CD4-positive, alpha-beta T cell treated with Interleukin-15 for 4 hours (primary cell): ENCODE results near the gene DUSP9.
"Not testable (repeated sequence)": the region's sequence is repeated elsewhere in the genome, so short reads cannot be mapped to it uniquely, and the experiment has no call there.

Experiments used
- DNase-seq: peaks from one replicate; pipeline ENCODE4 v3.0.0-alpha.2; 2020; ENCODE audit warnings: low spot score

Gene DUSP9

GRCh38 chrX:153646620-153647373 is at the start of gene DUSP9:
TSS of gene DUSP9 (plus strand) at chrX:153647203. CDS start at chrX:153647954, 751 bp downstream.
- DNase-seq: no peak

- peak; percentile 6 for DNase-seq
These were observed 48.3 kb upstream of the DUSP9 start, which contains the start of gene CCNQ for GRCh38 chrX:153598541-153599191. TSS of gene CCNQ (minus strand) at chrX:153599139. CDS start at chrX:153599073, 66 bp downstream.

GRCh38 chrX:153599192-153600031 is 47.6 kb upstream of the DUSP9 start:
- peak; percentile 90 for DNase-seq

GRCh38 chrX:153600032-153600373 is 47.0 kb upstream of the DUSP9 start:
- DNase-seq: no peak

DNA sequence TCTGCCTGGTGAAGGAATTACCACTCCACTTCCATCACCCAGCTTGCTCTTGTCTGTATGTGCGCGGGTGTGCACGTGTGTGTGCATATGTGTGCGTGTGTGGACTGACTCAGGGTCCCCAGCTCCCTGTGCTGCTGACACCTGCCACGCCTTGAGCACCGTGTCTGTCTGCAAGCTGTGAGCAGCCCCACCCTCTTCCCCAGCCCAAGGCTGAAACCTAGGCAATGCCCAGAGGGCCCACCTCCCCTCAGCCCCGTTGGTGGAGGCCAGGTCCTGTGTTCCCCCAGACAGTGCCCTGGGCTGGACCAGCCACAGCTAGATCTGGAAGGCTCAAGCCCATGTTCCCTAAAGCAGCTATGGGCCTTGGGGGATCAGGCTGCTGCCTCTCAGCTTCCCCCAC is 46.1 kb upstream of the DUSP9 start:
- DNase-seq: no peak

GRCh38 chrX:153601511-153602110 is 45.4 kb upstream of the DUSP9 start:
- DNase-seq: no peak

DNA sequence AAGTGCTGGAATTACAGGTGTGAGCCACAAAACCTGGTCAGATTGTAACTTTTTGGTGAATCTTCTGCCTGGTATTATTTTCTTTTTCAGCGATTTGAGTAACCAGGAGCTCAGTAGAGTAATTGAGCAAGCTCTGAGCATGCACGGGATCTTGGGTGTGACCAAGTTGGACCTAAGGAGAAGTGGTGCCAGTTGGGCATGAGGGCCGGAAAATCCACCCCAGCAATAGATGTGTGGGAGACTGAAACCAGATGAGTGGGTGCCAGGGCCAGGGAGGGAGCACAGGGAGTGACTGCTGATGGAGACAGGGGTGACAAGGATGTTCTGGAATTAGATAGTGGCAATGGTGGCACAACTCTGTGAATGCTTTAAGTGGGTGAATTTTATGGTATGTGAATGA is 44.4 kb upstream of the DUSP9 start:
- DNase-seq: no peak

- no peak for DNase-seq
These were observed 43.8 kb upstream of the DUSP9 start for GRCh38 chrX:153603131-153603656.

DNA sequence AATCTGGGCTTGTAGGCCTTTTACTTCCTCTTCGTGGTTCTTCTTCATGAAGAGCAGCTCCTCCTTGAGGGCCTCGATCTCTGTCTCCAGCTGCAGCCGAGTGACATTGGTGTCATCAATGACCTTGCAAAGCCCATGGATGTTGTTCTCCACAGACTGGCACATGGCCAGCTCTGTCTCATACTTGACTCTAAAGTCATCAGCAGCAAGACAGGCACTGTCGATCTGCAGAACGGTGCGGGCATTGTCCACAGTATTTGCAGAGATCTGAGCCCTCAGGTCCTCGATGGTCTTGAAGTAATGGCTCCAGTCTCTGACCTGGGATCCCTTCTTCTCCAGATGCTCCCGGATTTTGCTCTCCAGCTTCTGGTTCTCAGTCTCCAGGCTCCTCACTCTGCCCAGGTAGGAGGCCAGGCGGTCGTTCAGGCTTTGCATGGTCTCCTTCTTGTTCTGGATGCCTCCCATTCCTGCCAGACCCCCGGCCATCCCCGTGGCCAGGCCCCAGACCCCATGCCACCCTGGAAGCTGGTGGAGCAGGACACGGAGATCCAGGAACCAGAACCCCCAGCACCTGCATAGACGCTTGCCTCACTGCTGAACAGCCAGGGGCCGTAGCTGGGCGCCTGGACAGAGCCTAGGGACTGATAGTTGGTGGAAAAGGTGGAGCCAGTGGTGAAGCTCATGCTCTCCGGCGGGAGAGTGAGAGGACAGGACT is 42.2 kb upstream of the DUSP9 start:
- not testable (repeated sequence) for DNase-seq

- no peak for DNase-seq
These were observed 40.5 kb upstream of the DUSP9 start for GRCh38 chrX:153606503-153606902.

GRCh38 chrX:153608376-153608775 is 38.6 kb upstream of the DUSP9 start:
- no peak for DNase-seq

- DNase-seq: no peak
These were observed 38.2 kb upstream of the DUSP9 start for GRCh38 chrX:153608806-153609205.

- DNase-seq: peak; percentile 72
These were observed 36.8 kb upstream of the DUSP9 start for GRCh38 chrX:153609917-153610835.

DNA sequence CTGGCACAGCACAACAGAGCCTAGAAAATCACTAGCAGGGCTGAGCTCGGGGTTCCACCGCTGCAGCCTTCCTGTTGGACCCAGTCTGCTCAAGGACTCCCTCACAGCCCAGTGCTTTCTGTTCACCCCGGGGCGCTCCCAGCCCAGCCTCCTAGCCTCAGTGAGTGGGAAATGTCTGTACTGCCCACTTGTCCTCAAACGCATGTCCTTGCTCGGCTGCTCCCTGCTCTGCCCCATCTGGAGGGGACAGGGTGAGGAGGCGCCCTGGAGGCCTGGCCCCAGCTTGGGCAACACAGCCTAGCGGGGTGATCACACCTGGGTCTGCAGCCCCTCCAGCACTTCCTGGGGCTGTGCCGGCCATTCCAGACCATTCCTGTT is 36.2 kb upstream of the DUSP9 start:
- DNase-seq: no peak

GRCh38 chrX:153611298-153612095 is 35.5 kb upstream of the DUSP9 start:
- DNase-seq: no peak

- DNase-seq: no peak
These were observed 34.6 kb upstream of the DUSP9 start for GRCh38 chrX:153612413-153612812.

DNA sequence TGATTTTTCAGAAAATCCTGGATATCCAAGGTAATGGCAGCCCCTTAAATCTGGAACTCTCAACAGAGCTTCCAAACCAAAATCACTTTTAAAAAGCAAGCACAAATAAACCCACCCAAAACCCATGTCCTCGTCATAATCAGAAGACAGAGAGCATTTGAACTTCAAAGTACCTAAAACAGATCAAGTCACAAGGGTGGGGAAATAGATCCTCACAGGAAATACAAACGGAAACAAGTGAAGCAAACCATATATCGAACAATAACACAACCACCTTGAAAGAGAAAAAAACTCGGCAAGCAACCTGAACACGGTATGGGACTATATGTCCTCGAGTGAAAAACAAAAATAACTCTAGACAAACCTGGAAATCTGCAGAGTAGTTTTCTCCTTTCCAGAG is 32.2 kb upstream of the DUSP9 start:
- no peak for DNase-seq

- DNase-seq: no peak
These were observed 26.4 kb upstream of the DUSP9 start for GRCh38 chrX:153620576-153620975.

DNA sequence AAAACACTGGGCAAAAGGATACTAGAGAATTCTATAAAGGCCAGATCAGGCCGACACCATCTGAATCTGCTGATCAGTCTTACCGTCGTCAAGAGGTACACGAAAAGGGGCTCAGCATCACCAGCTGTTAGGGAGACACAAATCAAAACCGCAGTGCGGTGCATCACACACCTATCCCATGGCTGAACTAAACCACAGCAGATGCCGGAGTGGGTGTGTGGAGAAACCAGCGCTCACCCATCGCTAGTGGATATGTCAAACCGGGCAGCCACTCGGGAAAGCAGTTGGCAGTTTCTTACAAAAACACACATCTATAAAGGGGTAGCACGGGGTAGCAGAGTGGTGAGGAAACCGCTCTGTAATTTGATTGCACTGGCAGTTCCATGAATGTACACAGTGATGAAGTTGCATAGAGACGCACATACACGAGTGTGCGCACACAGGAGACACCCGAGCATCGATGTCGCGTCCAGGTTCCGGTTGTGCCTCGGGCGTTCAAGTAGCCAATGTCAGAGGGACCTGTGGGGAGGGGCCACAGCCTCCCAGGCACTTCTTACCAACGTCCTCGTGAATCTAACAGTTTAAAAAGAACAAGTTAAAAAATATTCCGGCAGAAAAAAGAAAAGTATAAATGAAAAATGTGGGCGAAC is 24.9 kb upstream of the DUSP9 start:
- no peak for DNase-seq
